ENCODE results near the gene P3H2. TPM values are rescaled to one million over a fixed set of nuclear protein-coding genes. Genes with fewer than 3 reads are reported as not detected.

P3H2 gene
- polyA plus RNA-seq, 1 experiment, result 32.6 TPM

- no peaks in the 10 kb centered on the region for H3K27me3 ChIP-seq (ENCODE audit: control insufficient read depth, insufficient read depth, low read length)
- H3K27ac ChIP-seq (ENCODE audit: low read depth, low read length), result peak overlapping the region; percentile 88
- H3K4me3 ChIP-seq (ENCODE audit: low read depth, low read length), result no peak overlapping the region
- no peaks in the 10 kb centered on the region for H3K9me3 ChIP-seq (ENCODE audit: control insufficient read depth, insufficient read depth, low read length)
- TF ChIP-seq CTCF (IDR thresholded peaks at IDR 0.05; ENCODE audit: low read depth, low read length), result no peak
- POLR2A ChIA-PET, result interaction anchor here (1.0 to 1.6 kb wide), 3 partner anchors 13 to 75 kb away, joined by 3 to 10 read pairs (median 4); no protein-coding TSS in a partner anchor
- peak; percentile 92 for DNase-seq (ENCODE audit: low read depth, low spot score)
- CTCF ChIA-PET, result interaction anchor here (0.7 to 1.2 kb wide), 3 partner anchors 9 to 42 kb away, joined by 3 to 5 read pairs (median 3); no protein-coding TSS in a partner anchor
Observed at GRCh38 chr3:190076601-190077394, 43.9 kb downstream of the P3H2 start.

GRCh38 chr3:190076136-190076535 is 44.6 kb downstream of the P3H2 start:
- POLR2A ChIA-PET, result interaction anchor here (1.0 to 1.6 kb wide), 2 partner anchors 12 to 17 kb away, joined by 3 to 10 read pairs; no protein-coding TSS in a partner anchor
- Histone ChIP-seq H3K4me3 (ENCODE audit: low read depth, low read length) (no peak overlapping the region), H3K27me3 (ENCODE audit: control insufficient read depth, insufficient read depth, low read length) (no peaks in the 10 kb centered on the region), H3K27ac (ENCODE audit: low read depth, low read length) (peak overlapping the region; percentile 88), H3K9me3 (ENCODE audit: control insufficient read depth, insufficient read depth, low read length) (no peaks in the 10 kb centered on the region)
- DNase-seq (ENCODE audit: low read depth, low spot score), result no peak
- no peak for TF ChIP-seq CTCF (IDR thresholded peaks at IDR 0.05; ENCODE audit: low read depth, low read length)
- CTCF ChIA-PET, result interaction anchor here (1.2 kb wide), 1 partner anchor 21 kb away, joined by 5 read pairs; no protein-coding TSS in a partner anchor

GRCh38 chr3:190074817-190075216 is 45.9 kb downstream of the P3H2 start:
- no peak overlapping the region for H3K4me3 ChIP-seq (ENCODE audit: low read depth, low read length)
- POLR2A ChIA-PET, result interaction anchor here (0.6 kb wide), 1 partner anchor 101 kb away, joined by 3 read pairs; no protein-coding TSS in a partner anchor
- TF ChIP-seq CTCF (IDR thresholded peaks at IDR 0.05; ENCODE audit: low read depth, low read length), result no peak
- H3K27me3 ChIP-seq (ENCODE audit: control insufficient read depth, insufficient read depth, low read length), result no peaks in the 10 kb centered on the region
- CTCF ChIA-PET, result no interaction called here
- no peaks in the 10 kb centered on the region for H3K9me3 ChIP-seq (ENCODE audit: control insufficient read depth, insufficient read depth, low read length)
- DNase-seq (ENCODE audit: low read depth, low spot score), result no peak
- no peak overlapping the region for H3K27ac ChIP-seq (ENCODE audit: low read depth, low read length)

- peak overlapping the region; percentile 32 for H3K27ac ChIP-seq (ENCODE audit: low read depth, low read length)
- POLR2A ChIA-PET, result no interaction called here
- no peak for TF ChIP-seq CTCF (IDR thresholded peaks at IDR 0.05; ENCODE audit: low read depth, low read length)
- CTCF ChIA-PET, result interaction anchor here (1.4 kb wide), 1 partner anchor 47 kb away, joined by 6 read pairs; the partner anchor contains the start of gene P3H2
- H3K4me3 ChIP-seq (ENCODE audit: low read depth, low read length), result no peak overlapping the region
- no peaks in the 10 kb centered on the region for H3K27me3 ChIP-seq (ENCODE audit: control insufficient read depth, insufficient read depth, low read length)
- no peak for DNase-seq (ENCODE audit: low read depth, low spot score)
- H3K9me3 ChIP-seq (ENCODE audit: control insufficient read depth, insufficient read depth, low read length), result no peaks in the 10 kb centered on the region
Observed at GRCh38 chr3:190073264-190074008, 47.3 kb downstream of the P3H2 start.

All from AG04450 (cell line).